ENCODE data around the gene VTN.

VTN gene, protein sequence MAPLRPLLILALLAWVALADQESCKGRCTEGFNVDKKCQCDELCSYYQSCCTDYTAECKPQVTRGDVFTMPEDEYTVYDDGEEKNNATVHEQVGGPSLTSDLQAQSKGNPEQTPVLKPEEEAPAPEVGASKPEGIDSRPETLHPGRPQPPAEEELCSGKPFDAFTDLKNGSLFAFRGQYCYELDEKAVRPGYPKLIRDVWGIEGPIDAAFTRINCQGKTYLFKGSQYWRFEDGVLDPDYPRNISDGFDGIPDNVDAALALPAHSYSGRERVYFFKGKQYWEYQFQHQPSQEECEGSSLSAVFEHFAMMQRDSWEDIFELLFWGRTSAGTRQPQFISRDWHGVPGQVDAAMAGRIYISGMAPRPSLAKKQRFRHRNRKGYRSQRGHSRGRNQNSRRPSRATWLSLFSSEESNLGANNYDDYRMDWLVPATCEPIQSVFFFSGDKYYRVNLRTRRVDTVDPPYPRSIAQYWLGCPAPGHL

DNA sequence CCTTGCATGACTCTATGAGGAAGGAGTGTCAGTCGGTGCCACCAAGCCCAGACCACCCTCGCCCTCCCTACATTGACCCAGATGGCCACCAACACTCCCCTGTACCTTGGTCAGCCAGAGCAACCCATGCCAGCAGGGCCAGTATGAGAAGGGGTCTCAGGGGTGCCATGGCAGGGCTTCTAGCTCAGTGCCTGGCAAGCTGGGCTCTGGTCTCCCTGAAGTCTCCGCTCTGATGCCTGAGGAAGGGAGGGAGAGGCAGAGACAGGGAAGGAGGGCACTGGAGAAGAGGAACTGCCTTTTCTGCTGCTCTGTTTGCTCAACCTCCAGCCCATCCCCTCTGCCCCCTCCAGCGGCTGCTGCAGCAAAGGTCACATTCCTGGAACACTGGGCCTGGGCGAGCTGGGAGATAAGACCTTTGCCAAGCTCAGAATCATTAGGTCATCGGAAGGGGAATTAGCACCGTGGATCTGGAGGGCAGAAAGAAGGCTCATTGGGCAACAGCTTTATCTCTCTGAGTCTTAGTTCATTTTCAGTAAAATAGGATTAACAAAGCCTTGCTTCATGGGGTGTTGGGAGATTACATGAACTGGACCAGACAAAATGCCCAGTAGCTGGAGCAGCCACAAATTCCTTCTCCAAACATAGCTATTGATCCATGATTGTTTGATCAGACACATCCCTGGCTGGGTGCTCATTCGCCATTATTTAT, at the start of gene VTN:
VTN (minus strand) TSS at position 273 of the 709 bp plus-strand sequence; CDS start at position 169, 104 bp downstream.
- no peak for DNase-seq

DNA sequence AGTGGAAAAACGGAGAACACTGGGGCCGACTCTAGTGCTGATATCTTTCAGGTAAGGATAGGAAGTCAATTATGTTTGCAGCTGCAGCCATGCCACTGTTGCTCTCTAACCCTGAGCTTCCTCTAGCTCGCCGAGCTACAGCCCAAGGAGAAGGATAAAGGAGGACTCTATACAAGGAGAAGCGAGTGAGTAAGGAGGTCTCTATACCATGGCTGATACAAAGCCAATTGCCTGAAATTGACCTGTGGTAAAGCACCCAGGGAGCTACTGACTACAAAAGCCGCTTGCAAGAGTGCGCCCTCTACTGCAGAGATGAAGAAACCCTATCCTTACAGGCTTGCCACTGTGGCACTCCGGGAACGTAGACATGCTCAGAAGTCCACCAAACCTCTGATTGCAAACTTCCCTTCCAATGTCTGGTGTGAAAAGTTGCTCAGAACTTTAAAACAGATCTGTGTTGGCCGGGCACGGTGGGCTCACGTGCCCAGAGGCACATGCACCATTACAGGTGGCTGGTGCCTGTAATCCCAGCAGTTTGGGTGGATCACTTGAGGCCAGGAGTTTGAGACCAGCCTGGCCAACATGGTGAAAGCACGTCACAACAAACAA, 46.7 kb upstream of the VTN start:
- DNase-seq = peak; percentile 57 to 65

DNA sequence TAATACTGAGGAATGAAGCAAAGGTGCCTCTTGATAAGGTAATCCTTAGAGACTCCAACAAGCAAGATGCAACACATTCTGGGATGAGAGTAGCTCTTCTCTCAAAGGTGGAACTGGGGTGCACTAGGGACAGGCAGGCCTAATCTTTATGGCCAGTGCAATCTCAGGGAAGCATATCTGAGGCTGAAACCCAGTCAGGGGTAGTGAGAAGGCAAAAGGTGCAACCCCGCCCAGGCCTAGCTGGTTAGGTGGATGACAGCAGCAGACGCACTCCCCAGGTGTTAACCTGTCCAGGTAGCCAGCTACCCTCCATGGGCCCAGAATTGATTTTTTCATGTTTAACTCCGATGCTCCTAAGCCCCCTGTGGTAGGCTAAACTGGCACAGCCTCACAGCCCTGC, 45.8 kb upstream of the VTN start:
- DNase-seq = no peak

DNA sequence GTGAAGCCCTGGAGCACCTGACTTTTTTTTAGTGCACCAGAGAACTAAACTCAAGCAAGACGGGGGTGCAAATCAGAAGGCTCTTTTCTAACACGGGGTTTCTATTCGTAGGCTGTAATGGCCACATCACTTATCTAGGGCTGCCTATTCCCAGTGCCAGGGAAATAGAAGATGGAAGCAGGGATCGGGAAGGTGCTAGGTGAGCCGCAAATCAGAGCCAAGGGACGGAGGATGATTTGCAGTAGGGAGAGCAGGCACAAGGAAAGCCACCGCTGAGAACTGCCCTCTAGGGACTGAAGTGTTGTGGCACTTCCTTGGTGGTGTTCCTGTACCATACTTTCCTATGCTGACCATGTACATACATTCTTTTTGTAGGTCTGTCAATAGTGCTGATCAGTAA, 43.7 kb upstream of the VTN start:
- DNase-seq = no peak

DNA sequence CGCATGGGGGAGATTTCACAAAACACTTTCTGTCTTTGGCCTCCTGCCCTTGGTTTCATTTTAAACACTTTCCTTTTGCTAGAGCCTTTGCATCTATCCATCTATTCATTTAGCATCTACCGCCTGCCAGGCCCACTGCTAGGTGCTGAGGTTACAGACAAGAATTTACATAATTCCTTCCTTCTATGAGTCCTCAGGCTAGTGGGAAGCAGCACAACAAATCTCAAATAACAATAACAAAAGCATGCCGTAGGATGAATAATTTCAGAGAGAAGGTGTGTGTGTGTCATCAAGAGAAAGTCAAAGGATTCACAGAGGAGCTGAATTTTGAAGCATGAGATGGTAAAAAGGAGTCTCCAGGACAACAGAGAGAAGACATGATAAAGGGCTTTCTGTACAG, 42.0 kb upstream of the VTN start:
- no peak for DNase-seq

DNA sequence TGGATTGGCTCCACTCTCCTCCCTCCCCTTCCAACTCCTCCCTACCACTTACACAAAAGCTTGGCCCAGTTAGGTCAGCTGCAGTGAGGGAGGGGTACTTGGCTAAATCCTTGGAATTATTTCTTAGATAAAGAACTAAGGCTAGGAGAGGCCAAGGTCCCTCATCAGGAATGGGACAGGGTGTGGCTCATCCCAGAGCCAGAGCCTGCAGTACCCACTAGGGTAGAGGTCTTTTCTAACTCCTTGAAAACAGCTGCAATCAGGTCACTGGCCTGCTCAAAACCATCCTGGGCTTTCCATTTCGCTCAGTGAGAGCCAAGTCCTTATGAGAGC, 37.8 kb upstream of the VTN start:
- DNase-seq = no peak

DNA sequence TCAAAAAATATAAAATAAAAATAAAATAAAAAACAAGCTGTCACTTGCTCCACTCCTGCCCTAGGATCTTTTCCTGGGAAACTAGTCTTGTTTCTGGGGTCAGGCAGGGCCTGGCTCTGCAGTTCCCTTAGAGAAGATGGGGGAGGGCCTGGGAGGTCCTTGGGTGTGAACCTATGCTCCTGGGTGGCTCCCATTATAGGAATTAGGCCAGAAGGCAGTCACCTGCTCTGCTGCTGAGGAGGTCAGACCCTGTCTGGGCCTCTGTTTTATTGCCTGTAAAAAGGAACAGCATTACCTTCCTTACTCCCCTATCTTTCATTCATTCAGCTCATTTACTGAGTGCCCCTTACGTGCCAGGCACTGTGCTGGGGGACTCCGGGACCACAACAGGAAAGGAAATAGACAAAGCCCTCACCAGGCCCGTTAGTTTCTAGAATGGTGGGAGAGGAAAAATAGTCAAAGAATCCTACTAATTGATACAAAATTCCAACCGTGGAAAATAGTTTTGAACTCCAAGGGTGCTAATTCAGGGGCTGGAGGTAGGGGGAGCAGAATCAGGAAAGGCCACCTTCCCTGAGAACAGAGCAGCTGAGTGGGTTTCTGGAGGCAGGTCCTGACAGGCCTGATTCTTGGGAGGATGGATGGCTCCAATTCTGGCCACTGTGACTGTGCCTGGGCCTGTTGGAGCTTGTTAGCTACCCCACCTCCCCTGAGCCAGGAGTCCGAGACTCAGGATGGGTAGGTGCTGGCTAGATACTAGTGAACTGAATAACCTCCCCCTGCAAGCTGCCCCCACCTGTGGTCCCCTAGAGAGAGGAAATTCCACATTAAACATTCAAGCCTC, 37.2 kb upstream of the VTN start:
- no peak for DNase-seq

DNA sequence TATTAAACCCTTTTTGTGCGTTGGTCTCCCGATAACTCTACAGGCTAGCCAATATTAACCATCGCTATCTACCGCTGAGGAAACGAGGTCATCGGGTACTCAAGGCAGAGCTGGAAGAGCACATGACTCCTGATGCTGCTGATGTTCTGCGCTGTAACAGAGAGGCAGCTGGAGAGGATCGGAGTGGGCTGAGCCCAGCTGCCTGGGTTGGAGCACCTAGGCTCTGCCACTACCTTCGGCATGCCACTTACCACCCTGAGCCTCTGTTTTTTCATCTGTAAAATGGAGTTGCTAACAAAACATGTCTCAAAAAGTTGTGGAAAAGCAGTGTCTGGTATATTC, 36.3 kb upstream of the VTN start:
- DNase-seq = no peak

DNA sequence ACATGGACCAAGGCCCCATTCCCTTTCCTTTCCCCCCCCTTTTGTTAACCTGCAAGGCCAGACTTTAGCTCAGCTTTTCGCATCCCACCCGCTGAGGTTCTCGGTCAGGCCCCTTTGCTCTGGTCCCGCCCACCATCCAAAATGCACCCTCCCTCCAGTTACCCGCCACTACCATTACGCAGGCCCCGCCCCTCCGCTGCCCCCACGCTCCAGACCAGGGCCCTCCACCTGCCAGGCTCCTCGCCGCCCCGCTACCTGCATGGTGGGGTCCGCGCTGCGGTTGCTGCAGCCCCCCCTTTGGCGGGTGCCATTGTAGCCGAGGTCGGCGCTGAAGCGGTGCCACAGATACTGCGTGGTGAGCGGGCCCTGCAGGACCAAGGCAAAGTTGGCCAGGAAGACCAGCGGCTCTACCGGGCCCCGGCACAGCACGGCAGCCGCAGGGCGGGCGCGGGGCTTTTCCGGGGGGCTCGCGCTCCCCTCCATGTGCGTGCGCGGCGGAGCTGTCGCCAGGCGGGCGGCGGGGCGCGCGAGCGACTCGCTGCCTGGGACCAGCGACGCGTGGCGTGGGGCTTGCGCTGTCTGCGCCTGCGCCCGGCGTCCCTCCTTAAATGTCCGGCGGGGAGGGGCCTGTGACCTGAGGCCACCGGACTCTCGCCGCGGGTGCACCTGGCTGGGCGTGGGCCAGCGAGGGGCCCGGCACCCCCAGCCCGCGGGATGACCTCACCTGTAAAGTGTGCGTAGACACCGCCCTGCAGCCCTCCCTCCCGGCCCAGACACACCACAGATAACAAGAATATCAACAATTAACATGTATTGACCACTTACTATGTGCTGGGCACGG, 35.7 kb upstream of the VTN start, which contains the start of gene SLC46A1:
SLC46A1 (minus strand) TSS at position 581 of the 841 bp plus-strand sequence; CDS start at position 483, 98 bp downstream.
- peak in 1 of 2 donors; percentile 22 for DNase-seq

DNA sequence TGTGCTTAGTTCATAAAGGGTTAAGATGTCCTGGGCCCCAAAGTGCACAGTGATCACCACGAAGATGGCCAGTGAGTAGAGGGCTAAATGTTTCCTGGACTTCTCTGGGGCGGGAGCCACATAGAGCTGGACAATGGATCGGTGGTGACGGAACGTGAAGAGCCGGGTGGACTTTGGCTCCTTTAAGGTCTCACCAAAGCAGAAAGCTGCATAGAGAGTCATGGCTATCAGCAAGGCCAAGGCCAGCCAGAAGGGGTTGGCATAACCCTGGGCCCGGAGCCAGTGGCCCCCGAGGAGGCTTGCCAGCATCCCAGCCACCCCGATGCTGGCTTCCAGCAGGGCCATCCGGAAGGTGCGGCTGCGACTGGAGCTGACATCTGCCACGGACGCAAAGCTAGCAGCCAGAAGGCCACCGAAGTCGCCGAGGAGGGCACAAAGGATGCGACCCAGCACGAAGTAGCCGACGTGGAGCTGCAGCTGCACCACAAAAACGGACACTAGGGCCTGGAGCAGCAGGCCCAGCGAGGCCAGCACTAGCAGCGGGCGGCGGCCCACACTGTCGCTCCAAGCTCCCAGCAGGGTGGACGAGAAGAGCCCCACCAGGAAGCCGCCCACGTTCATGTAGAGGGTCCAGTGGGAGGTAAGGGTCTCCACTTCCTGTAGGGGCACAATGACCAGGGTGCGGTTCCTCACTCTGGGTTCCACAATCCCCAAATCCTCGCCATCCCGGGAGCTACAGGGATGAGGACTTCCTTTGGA, 34.9 kb upstream of the VTN start:
- DNase-seq = no peak

DNA sequence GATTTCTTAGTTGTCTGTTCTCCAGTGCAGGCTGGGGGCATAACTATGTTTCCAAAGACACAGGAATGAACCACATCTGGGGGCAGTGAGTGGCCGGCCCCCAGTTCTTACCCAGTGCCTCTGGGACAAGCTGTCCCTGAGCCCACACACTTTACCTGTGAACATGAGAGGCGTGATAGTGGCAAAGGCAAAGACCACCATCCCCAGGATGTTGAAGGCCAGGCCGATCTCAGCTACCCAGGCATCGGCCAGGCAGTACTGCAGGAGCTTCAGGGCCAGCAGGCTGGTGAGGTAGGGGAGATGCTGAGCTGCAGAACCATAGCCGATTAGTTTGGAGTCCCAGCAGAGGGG, 34.3 kb upstream of the VTN start:
- DNase-seq = no peak

DNA sequence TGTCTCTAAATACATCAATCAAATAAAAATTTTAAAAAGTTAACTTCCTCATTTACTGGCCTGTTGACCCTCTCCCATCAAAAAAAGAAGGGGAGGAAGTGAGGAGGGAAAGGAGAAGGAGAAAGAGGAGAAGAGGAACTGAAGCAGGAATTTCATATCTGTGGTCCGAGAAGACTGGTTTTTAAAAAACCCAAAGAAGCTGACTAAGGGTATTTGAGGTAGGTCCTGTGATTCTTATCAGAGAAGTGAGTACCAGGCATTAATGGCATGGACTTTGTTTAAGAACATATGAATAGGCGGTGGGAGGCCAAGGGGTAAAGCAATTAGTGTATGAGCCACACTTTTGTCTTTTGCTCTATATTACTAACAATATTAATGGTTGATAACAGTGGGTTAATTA, 33.9 kb upstream of the VTN start:
- no peak for DNase-seq

DNA sequence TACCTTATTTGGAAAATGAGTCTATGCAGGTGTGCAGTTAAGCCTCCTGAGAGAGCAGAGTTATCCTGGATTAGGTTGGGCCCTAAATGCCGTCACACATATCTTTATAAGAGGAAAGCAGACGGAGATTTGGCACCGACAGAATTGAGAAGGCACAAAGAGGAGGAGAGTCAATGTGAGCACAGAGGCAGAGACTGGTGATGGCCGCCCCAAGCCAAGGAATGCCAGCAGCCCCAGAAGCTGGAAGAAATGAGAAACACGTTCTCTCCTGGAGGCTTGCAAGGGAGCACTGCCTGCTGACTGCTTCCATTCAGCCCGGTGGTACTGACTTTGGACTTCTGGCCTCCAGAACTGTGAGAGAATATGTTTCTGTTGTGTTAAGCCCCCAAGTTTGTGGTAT, 32.7 kb upstream of the VTN start:
- no peak for DNase-seq

DNA sequence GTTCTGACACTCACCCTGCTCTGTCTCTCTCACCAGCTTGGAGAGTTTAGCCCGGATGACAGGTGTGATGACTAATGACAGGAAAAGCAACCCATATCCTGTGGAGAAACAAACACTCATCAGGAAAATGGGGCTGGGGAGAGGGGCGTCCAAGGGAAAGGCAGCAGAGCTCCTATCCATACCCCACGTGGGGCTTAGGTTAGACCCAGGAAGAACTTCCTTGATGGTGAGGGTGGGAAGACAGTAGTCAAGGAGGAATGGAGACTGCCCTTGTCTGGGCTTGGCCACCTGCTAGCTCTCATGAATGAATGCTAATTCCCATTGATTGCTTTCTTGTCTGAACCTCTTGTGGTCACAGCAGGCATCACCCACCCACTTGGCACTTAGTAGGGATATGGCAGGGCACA, 32.1 kb upstream of the VTN start:
- DNase-seq = no peak

DNA sequence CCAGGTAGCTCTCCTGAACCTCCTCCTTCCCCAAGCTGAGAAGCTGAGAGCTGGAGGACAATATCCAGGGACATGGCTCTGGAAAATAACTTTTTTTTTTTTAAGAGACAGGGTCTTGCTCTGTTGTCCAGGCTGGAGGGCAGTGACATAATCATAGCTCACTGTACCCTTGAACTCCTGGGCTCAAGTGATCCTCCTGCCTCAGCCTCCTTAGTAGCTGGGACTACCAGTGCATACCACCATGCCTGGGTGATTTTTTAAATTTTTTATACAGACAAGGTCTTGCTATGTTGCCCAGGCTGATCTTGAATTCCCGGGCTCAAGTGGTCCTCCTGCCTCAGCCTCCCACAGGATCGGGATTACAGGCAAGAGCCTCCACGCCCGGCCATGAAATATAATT, 29.7 kb upstream of the VTN start:
- no peak for DNase-seq

DNA sequence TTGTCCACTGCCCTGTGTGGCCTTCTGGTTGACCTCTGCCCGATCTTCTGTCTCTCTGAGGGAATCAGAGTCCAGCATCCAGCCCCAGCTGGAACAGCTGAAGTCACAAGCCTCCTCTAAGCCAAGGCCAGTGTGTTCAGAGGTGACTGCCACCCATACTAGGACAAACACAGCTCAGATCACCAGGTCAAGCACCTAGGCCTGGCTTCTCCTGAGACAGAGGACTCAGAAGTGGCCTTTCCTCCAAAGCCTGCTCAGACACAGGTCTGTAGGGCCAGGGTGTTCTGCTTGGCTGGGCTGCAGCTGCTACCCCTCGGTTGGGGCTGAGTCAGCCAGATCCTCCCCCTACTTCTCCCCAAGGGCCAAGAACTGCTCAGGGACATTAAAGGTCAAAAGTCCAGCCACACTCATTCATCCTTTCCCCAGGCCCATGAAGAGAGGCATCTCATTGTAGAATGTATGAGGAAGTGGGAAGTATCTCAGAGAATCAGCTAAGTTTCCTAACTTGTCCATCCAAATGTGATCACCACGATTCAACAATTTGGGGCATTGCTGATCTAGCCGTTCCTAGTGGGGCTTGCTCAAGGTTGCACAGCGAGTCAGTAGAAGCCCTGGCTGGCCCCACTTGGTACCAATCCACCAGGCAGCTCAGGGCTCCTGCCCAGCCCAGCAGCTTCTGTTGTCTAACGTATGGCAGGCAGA, 28.3 kb upstream of the VTN start:
- no peak for DNase-seq

DNA sequence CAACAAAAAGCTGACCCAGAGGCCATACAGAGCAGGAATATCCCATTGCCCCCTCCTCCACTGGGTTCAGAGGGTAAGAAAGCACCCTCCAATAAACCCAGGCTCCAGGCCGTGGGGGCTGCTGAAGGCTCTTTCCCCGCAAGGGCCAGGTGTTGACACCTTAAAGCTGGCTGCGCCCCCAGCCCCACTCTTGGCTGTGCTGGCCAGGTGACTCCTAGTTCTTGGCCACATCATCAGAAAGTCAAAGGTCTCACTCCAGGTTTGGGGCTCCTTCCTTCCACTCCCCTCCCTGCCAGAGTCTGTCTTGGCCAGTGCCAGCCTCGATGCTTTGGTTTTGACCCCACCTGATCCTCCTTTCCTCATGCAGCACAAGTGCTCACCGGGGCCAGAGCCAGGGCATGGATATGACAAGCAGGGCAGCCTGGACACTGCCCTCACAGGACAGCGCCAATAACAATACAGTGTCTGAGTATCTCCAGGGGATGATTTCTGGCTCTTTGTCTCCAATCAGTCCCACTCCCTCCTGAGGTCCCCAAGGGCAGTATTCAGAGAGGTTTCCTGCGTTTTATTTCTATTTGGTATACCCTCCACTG, 27.7 kb upstream of the VTN start:
- no peak for DNase-seq

DNA sequence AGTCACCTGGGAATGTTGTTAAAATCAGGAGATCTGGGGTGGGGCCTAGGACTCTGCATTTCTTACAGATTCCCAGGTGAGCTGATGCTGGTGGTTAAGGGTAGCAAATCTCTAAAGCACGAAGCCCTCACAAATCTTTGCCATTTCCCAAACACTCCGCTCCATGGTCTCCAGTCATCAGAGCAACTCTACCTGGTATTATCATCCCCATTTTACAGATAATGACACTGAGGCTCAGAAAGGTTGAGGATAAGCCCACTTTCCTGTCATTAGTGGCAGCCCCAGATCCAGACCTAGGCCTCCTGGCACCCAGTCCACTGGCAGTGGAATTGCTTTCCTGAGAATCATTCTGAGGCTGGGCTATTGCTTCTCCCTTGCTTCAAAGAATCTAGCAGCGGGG, 27.2 kb upstream of the VTN start:
- DNase-seq = no peak

DNA sequence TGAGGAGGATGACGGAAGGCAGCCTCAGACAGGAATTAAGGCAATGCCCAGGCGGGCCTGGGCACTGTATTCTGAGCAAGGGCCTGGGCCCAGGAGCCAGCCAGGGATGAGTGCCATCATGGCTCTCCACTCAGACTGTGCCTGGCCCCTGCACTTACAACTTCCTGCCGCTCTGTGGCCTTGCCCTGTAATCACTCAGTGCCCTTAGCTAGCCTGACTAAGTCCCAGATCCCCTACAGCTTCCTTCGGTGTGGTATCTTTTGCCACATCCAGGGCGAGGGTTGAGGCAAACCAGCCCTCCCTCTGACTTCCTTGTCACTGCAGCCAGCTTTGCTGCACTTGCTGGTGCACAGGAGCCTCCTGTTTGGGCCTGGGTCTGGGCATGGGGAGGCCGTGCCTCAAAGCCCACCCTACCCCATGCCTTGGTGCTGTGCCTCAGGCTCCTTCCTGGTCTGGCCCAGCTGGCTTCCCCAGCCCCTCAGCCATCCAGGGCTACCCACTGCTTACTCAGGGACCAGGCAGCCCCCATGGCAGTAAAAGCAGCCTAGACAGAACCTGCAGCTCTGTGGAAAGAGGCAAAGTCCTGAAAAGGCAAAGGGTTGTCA, 26.6 kb upstream of the VTN start:
- DNase-seq = no peak

DNA sequence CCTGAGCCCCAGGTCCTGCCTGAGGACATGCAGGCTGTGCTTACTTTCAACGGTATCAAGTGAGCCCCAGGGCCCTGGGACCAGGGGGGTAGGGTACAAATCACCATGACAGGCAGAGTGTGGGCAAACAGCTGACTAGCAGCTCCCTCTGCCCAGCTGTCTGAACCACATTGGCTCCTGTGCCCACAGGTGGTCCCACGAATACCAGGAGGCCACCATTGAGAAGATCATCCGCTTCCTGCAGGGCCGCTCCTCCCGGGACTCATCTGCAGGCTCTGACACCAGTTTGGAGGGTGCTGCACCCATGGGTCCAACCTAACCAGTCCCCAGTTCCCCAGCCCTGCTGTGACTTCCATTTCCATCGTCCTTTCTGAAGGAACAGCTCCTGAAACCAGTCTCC, 25.9 kb upstream of the VTN start:
- DNase-seq = no peak

Measured in CD4-positive, alpha-beta T cell treated with Interleukin-4 for 1 hour (primary cell).